HG03378 (cell line): Measurements from ENCODE around the gene NAT16.
A peak's percentile ranks its signal among the peaks of the same experiment; 100 is the strongest.
"Not testable (repeated sequence)": the region's sequence is repeated elsewhere in the genome, so short reads cannot be mapped to it uniquely, and the experiment has no call there.

Source experiments
- ATAC-seq: cut with Tn5 transposase; IDR thresholded peaks from one replicate; pipeline ENCODE4 v1.9.1; 2021; ENCODE audit warnings: mild to moderate bottlenecking, moderate library complexity; ENCODE audit not compliant: unreplicated experiment

The NAT16 gene

GRCh38 chr7:101180130-101180755 lies at the start of gene NAT16:
NAT16 (minus strand) TSS chr7:101180293; CDS start chr7:101174807, 5,486 bp downstream.
- no peak for ATAC-seq

DNA sequence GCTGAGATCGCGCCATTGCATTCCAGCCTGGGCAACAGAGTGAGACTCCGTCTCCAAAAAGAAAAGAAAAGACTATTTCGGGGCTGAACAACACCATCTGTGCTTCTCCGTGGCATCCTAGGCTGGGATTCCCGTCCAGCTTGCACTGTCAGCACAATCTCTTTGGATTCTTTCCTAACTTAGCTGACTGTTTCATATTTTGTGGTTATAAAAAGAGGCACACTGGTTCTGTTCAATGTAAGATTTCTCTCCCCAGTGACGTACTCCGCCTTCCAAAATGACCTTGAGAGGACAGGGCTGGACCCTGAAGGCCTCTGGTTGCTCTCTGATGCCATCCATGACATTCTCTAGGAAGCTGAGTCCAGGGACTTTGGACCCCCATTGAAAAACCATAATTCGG lies 46.6 kb upstream of the NAT16 start:
- no peak for ATAC-seq

- no peak for ATAC-seq
Measured at GRCh38 chr7:101225650-101226049, 45.6 kb upstream of the NAT16 start.

- no peak for ATAC-seq
Measured at GRCh38 chr7:101223528-101223927, 43.4 kb upstream of the NAT16 start.

- ATAC-seq: no peak
Measured at GRCh38 chr7:101222275-101222830, 42.3 kb upstream of the NAT16 start.

GRCh38 chr7:101220295-101220694 lies 40.2 kb upstream of the NAT16 start:
- no peak for ATAC-seq

GRCh38 chr7:101218236-101219125 lies 38.4 kb upstream of the NAT16 start:
- ATAC-seq: no peak

GRCh38 chr7:101217388-101218235 lies 37.5 kb upstream of the NAT16 start, which contains the start of the genes PLOD3 and ZNHIT1:
PLOD3 (minus strand) TSS chr7:101217581; CDS start chr7:101217274, 307 bp downstream.
ZNHIT1 (plus strand) TSS chr7:101218165; CDS start chr7:101218196, 31 bp downstream.
- peak; percentile 66 for ATAC-seq

GRCh38 chr7:101216860-101217387 lies 36.8 kb upstream of the NAT16 start:
- peak; percentile 1 for ATAC-seq

GRCh38 chr7:101216001-101216859 lies 36.1 kb upstream of the NAT16 start:
- ATAC-seq: no peak

GRCh38 chr7:101212014-101212413 lies 31.9 kb upstream of the NAT16 start:
- no peak for ATAC-seq

- ATAC-seq: no peak
Measured at GRCh38 chr7:101211501-101211900, 31.4 kb upstream of the NAT16 start.

DNA sequence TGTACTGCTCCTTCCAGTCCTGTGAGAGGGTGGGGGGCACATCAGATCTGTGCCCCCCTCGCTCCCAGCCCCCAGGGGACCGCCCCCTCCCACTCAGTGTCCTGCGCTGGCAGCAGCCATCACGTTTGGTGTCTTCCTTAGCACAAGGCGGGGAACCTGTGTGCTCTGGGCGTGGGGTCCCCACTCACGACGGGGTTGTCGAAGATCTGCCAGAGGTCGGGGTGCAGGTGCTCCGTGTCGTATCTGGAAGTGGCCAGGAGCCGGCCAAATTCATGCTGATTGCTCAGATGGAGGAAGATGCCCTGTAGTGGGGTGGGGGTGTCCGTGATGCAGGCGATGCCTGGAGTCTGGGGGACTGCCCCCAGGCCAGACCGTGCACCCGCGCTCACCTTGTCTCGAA lies 30.1 kb upstream of the NAT16 start:
- ATAC-seq: no peak

DNA sequence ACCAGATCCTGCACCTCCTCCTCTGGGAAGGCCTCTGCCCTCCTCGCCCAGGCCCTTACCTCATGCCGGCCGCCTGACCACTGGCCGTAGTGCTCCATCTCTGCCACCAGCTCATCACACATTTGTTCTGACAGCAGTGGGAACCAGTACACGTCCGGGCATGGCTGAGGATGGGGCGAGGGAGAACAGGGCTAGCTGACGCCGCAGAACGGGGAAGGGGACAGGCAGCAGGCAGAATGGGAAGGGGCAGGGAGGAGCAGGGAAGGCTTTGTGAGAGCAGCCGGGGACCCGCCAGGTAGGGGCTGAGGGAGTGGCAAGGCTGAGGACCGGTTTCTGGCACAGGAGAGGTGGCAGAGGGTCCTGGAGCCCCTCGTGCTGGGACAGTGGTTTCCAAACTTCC lies 28.7 kb upstream of the NAT16 start:
- no peak for ATAC-seq

GRCh38 chr7:101207459-101207858 lies 27.4 kb upstream of the NAT16 start:
- ATAC-seq: no peak

DNA sequence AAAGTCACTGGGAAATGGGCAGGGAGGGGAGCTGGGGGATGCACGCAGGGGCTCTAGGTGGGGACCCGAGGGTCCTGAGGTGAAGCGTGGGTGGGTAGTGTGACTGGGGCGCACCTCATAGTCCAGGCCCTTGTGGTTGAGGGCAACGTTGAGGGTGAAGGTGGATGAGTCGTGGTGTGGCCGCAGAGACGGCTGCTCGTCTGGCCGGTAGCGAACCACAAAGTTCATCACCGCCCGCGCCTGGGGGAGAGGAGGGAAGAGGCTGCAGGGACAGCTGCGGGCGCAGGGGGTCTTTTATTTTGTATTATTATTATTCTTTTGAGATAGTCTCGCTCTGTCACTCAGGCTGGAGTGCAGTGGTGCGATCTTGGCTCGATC lies 26.6 kb upstream of the NAT16 start:
- no peak for ATAC-seq

- ATAC-seq: no peak
Measured at GRCh38 chr7:101205901-101206664, 26.0 kb upstream of the NAT16 start.

DNA sequence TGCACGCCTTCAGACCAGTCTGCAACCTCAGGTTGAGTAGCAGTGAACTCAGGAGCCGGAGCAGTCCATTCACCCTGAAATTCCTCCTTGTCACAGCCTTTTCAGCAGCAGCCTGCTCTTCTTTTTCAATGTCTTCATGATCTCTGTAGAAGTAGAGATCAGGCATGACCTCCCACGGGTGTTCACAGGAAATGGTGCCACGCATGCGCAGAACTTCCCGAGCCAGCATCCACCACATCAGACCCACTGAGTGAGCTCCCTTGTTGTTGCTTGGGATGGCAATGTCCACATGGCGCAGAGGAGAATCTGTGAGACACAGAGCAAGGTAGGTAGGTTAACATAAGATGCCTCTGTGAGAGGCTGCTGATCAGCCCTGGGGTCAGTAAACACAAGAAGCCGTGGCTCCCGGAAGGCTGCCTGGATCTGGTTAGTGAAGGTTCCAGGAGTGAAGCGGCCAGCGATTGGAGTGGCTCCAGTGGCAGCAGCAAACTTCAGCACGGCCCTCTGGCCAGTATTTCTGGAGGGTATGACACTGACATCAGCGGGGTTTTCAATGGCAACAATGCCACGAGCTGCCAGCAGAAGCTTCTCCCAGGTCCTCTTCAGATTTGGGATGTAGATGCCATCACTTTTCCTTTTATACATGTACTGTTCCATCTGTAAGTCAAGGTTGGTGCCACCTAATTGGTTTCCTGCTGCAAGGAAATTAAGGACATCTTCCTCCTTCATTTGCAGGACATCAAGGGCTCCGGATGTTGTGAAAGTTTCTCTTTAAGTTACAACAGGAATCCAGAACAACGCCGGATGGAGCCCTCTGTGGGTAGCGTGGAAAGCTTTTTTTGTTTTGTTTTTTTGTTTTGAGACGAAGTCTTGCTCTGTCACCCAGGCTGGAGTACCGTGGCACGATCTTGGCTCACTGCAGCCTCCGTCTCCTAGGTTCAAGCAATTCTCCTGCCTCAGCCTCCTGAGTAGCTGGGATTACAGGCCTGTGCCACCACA lies 23.9 kb upstream of the NAT16 start:
- not testable (repeated sequence) for ATAC-seq
